HG03432 (cell line): Measurements from ENCODE around the gene CUEDC2.
A peak's percentile ranks its signal among the peaks of the same experiment; 100 is the strongest.

Experiments used
- ATAC-seq: cut with Tn5 transposase; IDR thresholded peaks from one replicate; pipeline ENCODE4 v1.9.1; 2021; ENCODE audit warnings: mild to moderate bottlenecking, moderate library complexity; ENCODE audit not compliant: unreplicated experiment

Gene CUEDC2, protein sequence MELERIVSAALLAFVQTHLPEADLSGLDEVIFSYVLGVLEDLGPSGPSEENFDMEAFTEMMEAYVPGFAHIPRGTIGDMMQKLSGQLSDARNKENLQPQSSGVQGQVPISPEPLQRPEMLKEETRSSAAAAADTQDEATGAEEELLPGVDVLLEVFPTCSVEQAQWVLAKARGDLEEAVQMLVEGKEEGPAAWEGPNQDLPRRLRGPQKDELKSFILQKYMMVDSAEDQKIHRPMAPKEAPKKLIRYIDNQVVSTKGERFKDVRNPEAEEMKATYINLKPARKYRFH

GRCh38 chr10:102432162-102432950 is at the start of gene CUEDC2:
CUEDC2 (minus strand) TSS chr10:102432574; CDS start chr10:102425188, 7,386 bp downstream.
- ATAC-seq = peak; percentile 86

DNA sequence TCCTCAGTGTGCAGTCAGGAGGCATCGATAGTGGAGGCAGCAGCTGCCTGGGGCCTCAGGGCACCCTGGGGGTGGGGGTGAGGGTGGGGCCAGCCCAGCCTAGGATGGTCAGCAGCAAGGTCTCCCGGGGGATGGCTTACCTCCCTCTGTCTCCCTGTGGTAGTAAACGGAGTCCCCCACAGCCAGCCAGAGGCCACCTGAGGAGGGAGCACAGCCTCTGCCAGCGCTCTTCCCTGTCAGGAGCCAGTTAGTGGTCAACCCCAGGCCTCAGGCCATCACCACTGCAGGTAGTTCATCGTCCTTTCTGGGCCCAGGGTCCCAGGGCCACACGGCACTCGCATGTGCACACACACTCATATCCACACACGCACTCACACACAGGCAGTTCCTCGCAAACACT is 48.0 kb upstream of the CUEDC2 start:
- ATAC-seq = no peak

- no peak for ATAC-seq
Observed at GRCh38 chr10:102479651-102480050, 47.3 kb upstream of the CUEDC2 start.

DNA sequence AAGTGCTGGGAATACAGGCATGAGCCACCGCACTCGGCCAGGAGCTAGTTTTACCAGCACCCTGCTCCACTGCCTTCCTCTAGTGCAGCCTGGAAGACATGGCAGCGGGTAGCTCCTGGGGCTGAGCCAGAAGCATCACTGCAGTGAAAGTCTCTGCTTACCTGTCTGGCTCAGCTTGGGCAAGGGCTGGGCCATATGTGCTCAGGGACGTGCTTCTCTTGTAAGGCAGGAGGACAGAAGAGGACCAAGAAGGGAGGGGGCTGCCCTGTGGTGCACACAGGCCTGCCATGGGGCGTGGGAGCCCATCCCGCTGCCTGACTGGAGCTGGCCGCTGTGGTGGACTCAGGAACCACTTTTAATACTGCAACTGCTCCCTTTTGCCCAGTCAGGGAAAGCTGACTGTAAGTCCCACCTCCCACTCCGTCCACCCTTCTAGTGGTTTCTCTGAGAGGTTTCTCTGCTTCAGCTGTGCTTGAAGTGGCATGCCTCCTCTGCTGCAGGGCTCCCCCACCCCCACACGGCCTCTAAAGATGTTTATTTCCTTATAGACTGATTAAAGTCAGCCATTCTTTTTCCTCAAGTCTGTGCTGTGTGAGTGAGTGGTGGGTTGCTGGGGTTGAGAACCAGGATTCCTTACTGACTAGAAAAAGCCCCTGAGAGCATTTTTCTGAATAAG is 44.2 kb upstream of the CUEDC2 start:
- ATAC-seq = no peak

- no peak for ATAC-seq
Observed at GRCh38 chr10:102475451-102476040, 43.2 kb upstream of the CUEDC2 start.

DNA sequence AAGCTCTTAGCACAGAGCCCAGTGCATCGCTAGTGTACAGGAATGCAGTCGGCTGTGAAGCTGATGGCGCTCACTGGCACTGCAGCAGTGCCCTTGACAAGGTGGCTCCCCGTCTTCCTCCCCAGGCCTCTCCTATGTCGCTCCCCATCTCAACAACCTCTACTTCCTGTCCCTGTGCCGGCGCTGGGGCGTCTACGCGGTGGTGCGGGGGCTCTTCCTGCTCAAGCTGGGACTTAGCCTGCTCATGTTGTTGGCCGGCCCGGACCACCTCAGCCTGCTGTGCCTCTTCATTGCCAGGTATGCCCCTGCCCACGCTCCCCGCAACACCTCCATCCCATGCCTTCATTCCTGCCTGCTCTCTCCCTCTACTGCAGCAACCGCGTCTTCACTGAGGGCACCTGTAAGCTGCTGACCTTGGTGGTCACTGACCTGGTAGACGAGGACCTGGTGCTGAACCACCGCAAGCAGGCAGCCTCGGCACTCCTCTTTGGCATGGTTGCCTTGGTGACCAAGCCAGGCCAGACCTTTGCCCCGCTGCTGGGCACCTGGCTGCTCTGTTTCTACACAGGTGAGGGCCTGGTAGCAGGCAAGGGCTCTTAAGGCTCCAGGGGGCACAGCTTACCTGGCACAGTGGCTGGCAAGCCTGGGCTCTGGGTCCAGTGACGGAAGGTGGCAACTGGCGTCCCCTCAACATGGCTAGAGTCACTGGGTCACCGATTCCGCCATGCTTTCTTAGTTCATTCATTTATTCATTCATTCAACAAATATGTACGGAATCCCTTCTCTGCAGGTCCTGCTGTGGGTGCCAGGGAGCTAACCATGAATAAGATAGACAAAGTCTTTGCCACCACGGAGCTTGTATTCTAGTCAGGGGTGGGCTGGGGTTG is 41.3 kb upstream of the CUEDC2 start:
- ATAC-seq = no peak

GRCh38 chr10:102470579-102471546 is 38.5 kb upstream of the CUEDC2 start:
- no peak for ATAC-seq

DNA sequence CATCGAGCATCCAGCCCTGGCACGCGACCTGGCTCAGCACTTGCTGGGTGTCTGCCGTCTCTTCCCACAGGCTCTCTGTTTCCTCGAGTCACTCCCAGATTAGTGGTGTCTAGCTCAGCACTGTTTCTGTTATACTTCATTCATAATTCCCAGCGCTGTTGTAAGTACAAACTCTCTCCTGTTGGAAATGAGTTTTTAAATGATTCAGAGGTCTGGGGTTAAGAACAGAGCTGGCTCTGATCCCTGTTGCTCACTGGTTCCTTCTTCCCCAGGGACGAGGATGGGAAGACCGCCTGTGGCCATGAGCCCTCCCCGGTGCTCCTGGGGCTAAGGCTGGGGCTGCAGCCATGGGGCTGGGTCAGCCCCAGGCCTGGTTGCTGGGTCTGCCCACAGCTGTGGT is 36.3 kb upstream of the CUEDC2 start:
- no peak for ATAC-seq

GRCh38 chr10:102467971-102468438 is 35.6 kb upstream of the CUEDC2 start:
- ATAC-seq = no peak

DNA sequence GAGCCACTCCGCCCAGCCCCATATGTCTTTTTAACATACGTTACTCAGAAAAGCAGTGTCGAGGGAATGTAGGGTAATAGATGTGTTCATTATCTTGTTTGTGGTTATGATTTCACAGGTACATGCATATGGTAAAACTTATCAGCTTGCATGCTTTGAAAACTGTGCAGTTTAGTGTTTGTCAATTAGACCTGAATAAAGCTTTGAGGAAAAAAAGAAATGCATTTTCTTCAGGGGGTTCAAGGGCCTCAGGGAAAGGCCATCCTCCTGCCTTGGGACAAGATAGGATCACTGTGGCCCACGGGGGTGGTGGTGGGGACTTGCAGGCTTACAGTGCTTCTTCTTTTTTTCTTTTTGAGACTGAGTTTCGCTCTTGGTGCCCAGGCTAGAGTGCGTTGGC is 34.9 kb upstream of the CUEDC2 start:
- ATAC-seq = no peak

GRCh38 chr10:102465466-102465865 is 33.1 kb upstream of the CUEDC2 start:
- ATAC-seq = no peak

DNA sequence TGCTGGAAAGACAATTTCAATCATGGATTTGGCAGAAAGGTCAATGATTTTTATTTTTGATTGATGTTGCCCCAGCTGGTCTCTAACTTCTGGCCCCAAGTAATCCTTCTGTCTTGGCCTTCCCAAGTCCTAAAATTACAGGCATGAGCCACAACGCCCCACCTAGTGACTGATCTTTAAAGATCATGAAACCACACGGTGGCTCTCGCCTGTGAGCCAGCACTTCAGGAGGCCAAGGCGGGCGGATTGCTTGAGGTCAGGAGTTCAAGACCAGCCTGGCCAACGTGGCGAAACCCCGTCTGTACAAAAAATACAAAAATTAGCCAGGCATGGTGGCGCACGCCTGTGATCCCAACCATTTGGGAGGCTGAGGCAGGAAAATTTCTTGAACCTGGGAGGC is 31.6 kb upstream of the CUEDC2 start:
- no peak for ATAC-seq

DNA sequence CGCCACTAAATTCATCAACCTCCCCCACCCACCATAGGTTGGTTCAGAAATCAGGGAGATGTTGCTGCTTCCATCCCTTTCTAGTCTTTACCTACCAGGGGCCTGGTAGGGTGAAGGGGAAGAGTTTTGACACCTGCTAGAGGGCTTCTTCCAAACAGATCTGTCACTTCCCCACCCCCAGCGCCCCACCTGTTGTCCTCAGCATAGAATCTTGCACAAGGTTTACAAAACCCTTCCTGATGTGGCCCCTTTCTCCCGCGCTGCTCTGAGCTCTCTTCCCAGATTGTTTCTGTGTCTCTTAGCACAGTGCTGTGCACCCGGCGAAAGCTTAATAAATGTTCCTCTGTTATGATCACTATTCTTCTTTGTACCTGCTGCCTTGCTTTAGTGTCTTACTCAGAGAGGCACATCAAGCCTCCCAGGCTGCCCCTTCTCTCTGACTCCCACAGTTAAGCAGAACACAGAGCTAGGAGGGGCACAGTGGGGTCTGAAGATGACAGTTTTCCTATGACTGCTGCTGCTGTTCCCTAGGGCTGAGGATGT is 30.2 kb upstream of the CUEDC2 start:
- ATAC-seq = no peak

DNA sequence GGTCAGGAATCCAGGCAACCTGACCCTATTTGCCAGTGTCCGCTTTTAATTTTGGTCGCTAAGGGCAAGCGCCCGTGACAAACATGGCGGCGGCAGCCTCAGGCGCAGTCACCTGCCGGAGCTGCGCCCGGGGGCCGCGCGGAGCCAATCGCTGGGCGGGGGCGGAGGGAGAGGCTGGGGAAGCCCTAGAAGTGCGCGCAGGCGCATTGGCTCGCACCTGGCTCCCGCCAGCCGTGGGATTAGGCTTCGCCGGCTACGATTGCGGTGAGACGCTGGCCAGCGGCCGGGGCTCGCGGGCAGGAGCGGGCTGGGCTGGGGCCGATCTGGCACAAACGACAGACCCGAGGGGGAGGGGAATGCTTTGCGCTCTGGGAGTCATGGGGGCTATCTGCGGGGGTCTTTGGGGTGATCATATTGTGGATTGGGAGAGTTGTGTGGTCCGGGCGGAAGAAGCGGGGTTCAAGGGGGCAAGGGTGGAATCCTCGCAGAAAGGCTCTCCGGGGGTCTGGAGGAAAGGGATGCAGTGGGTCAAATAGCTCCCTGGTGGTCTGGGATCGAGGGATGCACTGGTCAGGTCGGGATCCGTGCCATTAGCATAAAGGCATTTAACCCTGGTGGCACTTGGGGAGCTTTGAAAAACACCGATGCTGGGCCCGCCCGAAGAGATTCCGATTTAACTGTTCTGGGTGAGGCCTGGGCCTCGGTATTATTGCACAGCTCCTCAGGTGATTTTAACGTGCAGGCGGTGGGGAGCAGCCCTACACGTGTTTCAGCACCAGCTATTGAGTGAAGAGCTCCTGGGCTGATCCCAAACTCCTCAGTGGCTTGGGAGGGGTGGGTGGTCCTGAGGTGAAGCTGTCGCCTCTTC is 29.0 kb upstream of the CUEDC2 start:
- ATAC-seq = peak; percentile 87

GRCh38 chr10:102460836-102461186 is 28.4 kb upstream of the CUEDC2 start:
- ATAC-seq = peak; percentile 40

DNA sequence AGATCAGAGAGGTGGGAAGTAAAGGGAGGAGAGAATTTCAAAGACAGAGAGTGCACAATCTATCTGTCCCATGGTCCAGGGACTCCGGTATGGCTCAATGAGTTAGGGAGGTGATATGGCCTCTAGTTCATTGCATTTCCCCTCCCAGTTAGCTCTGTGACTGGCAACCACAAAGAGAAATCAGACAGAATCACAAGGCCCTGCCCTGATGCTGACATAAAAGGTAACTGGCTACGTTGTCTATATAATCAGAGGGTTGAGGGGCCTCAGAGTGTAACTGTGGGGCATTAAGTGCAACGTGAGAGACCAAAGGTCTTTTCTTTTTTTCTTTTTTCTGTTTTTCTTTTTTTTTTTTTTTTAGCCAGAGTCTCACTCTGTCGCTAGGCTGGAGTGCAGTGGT is 26.3 kb upstream of the CUEDC2 start:
- no peak for ATAC-seq

GRCh38 chr10:102457591-102458150 is 25.3 kb upstream of the CUEDC2 start:
- ATAC-seq = no peak
